GM19452 (cell line): ENCODE measurements around the gene CSRNP3.
"Not testable (repeated sequence)": the region's sequence is repeated elsewhere in the genome, so short reads cannot be mapped to it uniquely, and the experiment has no call there.

Source experiments
- ATAC-seq: cut with Tn5 transposase; IDR thresholded peaks from one replicate; pipeline ENCODE4 v1.9.1; 2021; ENCODE audit not compliant: unreplicated experiment

CSRNP3 gene

DNA sequence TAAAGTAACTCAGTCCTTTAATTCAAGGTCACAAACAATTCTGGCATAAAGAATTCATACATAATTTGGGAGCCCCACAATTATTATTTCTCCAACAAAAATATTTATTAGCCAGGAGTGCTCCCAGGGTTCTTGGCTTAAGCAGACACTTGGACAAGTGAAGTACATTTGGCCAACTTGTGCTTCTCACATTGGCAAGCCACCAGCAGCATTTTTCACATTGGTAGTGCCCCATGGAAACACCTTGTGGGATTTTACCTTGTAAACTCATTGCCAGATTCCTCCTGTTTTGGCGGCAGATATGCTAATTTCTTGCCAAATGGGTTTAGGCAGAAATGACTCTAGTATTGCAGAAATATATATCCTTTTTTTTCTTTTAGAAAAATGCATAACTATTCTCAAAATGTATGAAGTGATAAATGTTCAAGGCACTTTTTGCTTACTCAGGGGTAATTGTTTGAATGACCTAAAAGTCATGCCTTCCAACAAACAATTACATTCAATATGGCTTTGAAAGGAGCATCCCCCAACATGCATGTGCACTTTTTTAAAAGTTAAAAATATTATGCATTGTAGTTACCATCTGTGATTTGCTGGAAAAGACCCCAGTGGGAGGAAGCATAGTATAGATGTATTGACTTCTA lies 113.5 kb downstream of the CSRNP3 start:
- no peak for ATAC-seq

DNA sequence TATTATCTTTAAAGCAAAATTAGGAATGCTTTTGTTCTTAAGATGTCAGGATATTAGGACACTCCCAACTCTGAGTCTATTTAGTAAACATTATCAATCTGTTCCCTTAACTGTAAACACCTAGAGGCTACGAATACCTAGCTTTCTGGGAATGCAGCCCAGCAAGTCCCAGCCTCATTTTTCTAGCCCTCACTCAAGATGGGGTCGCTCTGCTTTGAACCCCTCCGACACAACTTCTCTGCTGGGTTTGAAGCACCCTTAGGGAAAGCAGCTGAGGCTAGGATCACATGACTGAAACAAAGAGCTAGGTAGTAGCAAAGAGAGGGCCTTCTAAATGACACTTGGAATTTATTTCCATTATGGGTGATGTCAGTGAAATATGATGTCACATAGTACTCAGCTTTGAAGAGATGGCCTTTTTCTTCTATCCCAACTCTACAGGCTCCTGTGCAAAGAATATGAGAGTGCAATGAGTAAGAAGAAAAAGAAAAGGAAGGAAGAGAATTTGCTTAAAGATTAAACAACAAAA lies 114.7 kb downstream of the CSRNP3 start:
- ATAC-seq = no peak

DNA sequence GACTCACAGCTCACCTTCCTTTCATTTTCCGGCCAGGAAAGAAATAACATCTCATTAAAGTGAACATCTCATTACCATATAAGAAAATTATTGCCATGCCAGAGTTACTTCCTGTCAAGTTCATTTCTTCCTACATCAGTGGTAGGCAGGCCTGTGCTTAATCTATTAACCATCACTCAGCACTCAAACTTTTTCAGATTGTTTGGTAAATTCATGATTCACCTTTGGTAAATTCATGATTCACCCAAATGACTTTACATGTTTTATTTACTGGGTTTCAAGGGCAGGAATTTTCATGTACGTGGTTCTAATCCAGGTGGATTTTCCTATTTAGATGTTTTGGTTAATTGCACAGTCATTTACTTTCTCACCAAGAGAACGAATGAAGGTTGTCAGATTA lies 116.5 kb downstream of the CSRNP3 start:
- ATAC-seq = no peak

DNA sequence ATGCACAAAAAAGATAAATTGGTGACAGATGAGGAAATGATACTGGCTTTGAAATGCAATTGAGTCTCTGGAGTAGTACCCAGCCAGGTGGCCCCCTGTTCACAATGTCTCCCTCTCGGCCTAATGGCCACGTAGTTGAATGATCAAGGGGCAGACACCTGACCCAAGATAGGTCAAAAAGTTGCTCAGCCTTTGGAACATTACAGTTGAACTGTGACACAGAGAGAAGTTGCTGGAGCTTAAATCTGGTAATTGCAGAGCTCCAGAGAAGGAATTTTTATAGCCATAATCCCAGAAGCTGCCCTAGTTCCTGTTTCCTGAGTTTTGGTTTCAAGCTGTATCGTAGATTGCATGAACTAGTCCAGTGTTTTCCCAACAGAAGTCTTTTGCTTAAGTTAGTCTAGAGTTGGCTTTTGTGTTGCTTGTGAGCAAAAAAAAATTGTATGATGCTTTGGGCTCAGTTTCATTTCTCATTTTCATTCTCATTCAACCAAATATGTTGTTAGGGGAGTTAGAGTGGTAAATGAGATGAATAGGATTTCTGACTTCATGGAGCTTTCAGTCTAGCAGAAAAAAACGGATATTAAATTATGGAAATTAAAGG lies 117.9 kb downstream of the CSRNP3 start:
- no peak for ATAC-seq

DNA sequence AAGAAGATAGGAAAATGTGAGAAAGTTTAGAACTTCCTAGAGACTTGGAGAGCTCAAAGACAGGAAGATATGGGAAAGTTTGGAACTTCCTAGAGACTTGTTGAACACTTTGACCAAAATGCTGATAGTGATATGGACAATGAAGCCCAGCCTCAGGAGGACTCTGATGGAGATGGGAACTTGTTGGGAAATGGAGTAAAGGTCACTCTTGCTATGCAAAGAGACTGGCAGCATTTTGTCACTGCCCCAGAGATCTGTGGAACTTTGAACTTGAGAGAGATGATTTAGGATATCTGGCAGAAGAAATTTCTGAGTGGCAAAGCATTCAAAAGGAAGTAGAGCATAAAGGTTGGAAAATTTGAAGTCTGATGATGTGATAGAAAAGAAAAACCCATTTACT lies 121.5 kb downstream of the CSRNP3 start:
- ATAC-seq = not testable (repeated sequence)

DNA sequence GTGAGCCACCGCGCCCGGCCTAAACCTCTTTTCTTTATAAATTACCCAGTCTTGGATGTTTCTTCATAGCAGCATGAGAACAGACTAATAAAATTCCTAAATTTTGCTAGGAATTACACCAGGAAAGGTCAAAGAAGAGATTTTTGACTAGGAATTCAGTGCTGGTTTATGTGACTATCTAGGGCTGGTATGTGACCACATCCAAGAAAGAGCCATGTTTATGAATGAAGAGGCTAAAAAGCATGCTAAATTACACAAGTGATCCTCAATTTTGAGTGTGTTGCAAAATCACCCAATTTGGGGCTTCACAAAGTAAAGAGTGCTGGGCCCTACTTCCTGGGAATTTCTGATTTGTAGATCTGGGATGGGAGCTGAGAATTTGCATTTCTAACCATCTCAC lies 123.6 kb downstream of the CSRNP3 start:
- ATAC-seq = no peak

DNA sequence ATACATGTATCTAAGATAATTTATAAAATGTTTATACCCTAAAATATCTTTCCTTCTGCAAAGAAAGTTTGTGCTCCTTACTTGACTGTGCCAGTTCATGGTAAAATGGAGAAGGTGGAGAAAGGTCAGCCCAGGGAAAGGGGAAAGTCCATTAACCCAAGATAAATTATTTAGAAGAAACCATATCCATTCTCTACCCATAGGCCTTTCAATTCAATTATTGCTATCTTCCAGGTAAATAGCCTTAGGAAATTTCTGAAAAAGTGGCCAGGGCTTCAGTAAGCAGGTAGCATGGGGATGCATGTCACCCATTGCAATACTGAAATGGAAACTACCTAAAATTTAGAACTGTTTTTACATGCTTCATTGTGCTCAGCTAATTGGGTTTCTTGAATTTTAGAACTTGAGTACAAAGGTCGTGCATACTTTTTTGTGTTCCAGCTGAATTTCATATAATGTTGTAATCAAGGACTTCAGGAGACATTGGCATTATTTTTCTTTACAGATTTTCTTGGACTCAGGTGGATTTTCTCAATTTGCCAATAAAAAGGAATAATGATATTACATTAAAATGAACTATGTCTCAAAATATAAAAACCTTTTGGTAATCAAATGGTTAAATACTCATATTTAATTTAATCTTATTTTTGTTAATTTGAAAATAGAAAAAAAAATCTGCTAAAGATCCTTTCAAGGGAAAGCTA lies 124.9 kb downstream of the CSRNP3 start:
- no peak for ATAC-seq

DNA sequence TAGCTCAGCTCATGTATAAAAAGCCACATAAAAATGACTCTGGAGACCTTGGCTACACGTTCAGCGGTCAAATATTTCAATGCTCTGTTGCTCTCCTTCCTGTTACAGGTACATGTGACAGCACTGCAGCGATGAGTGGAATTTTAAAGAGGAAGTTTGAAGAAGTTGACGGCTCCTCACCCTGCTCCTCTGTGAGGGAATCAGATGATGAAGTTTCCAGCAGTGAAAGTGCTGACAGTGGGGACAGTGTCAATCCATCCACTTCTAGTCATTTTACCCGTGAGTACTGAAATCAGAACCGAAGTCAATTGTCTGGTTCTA lies 125.4 kb downstream of the CSRNP3 start:
- peak; percentile 89 for ATAC-seq

DNA sequence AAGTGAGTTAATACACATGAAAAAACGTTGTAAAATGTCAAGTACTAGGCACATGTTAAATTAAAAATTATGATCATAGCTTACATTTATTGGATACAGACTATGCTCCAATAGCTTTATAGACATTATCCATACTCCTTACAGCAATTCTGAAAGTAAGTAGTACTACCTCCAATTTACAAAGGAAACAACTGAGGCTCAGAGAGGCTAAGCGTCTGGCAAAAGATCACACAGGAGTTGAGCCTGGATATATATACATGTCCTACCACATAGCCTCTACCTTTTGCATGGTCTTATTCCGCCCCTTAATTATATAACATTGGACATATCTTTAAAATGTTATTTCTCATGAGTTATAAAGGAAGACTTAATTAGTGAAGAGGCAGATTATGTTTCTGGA lies 127.3 kb downstream of the CSRNP3 start:
- ATAC-seq = no peak

DNA sequence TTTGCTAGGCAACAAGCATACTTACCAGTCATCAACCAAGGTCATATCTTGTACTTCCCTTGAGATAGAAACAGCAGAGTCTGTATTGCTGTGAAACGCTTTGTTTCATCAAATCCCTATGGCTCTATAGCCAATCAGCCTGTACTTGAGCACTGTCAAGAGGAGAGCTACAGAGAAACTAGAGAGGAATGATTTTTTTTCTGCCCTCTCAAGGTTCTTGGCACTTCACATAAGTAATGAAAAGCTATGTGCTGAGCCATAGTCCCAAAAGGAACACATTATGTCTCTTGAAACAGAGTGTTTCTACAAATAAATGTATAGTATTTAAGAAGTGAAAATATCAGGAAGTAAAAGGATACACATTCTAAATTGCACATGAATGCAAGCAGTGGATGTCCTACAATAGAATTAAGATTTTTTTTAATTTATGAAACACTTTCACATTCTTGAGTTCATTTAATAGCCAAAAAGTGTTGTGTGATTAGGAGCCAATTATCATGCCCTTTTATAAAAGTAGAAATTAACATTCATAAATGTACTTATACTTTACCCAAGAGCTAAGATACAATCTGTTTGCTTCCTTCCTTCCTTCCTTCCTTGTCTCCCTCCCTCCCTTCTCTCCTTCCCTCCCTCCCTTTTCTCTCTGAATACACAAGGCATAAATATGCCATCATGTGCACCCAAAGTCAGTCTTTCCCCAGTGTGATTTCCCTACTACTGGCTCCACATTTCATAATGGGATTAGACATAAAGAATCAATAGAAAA lies 131.8 kb downstream of the CSRNP3 start:
- no peak for ATAC-seq

DNA sequence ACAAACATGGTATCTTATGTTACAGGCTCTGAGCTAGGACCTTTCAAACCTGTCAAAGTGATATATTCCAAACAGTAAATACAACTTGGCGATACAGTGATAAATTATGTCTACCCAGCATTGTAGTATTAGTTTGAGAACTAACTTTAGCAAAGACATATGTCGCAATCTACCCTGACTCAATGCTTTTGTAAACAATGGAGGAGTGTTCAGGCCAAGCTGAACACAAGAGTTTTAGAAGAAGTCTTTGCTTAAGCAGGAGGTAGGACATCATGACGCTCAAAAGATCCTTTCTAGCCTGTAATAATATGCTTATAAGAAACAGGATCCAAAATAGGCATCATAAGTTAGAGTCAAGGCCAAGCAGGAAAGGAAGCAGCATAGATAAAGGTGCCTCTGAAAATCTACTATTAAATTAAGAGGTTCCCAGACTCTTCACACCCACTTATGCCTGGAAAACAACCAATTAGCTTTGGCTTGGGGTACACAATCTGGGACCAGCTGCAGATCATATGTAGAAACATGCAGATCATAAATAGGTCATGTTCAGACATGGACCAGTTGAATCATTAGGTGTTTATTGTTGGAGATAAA lies 132.5 kb downstream of the CSRNP3 start:
- ATAC-seq = no peak

DNA sequence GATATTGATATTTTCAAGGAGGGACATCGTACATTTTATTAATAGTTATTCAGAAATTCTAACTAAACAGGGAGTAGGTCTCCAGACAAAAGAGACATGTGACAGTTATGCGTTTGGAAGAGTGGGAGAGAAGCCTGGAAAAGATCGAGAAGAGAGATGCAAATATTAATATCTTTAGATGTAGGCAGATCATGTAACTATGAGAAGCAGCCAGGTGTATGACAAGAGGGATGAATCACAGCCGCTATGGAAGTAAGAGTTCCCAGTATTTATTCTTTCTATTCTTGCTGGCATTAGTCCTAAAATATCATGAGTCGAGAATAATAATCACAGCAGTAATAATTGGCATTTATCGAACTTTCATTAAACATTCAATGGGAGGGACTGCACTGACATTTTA lies 140.2 kb downstream of the CSRNP3 start:
- ATAC-seq = no peak

DNA sequence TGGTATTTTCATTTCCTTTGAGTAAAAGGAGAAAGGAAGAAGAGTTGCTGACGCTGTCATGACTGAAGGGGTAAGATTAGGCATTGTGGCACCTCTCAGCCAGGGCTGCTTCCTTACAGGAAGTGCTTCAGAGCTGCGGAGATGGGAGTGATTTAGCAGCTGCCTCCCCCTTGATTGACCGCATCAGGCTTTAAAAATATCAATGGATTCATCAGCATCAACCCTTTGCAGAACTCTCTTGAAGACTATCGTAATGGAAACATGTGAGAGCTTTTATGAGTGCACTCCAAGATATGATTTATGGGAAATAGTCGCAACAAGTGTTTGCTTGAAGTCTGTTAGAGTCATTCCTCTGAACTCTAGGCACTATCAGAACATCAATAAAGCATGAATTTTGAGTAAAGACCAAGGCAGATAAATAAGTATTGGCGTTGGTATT lies 141.1 kb downstream of the CSRNP3 start:
- ATAC-seq = no peak

DNA sequence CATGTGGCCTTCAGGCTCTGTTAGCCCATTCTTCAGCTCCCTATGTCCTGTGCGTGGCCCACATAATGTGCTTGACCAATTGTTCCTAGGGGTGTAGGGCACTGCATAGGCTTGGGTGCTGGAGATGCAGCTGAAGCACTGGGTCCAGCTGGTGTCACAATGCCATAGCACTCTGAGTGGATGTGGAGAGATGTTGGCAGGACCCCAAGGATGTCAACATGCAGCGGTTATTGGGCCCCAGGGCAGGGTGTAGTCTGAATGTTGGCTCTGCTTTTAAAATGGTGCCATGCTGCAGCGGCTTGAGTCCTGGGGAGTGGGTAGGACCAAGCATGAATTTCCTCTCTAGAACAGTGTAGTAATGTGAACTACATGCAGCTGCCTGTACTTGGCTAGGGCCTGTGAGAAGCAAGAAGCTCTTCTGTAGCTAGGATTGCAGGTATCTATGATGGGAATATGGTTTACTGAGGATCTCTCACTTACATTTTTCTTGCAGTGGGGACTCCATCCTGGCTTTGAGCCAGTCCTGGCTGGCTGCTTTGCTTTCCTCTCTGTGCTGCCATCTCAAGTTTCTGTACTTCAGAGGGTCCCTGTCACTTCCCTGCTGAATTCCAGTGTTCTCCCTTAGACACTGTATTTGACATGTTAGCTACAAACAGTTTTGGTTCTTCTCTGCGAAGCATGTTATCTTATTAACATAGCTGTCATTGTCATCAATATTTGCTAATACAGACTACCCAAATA lies 148.4 kb downstream of the CSRNP3 start:
- no peak for ATAC-seq

DNA sequence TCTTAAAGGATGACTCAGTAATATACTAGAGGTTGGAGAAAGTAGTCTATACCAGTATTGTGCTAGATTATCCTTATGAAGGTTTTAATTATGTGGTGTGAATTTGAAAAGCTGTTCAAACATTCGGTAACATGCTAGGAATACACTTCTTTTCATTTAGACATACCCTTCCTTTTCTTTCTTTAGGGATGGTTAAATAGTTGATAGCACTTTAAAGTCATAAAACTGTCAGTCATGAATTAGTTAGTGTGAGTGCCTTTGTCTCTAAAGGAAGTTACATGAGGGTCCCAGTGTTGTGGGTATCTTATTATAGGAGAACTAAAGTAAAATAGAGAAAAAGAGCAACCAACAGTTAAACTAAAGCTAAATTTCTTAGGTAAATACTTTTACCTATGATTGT lies 149.3 kb downstream of the CSRNP3 start:
- no peak for ATAC-seq

DNA sequence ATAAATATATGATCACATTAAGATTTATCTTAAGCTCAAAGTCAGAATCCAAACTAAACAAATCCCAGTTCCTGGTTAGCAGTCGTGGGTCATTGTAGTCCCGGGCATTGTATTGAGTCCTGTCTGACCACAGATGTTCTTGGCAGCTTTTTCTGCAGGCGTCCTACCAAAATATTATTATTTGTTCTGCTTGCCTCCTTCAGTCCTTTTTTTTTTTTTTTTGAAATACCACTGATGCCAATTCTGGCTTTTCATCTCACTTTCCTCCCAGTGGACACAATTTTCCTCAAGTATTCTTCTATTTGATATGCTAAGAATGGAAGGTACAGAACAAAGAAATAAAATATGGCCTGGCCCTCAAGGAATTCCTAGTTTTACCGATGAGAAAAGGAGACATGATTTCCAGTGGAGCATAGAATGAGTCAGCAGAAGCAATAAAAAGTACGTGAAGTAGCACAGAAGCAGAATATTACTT lies 151.6 kb downstream of the CSRNP3 start:
- ATAC-seq = no peak

DNA sequence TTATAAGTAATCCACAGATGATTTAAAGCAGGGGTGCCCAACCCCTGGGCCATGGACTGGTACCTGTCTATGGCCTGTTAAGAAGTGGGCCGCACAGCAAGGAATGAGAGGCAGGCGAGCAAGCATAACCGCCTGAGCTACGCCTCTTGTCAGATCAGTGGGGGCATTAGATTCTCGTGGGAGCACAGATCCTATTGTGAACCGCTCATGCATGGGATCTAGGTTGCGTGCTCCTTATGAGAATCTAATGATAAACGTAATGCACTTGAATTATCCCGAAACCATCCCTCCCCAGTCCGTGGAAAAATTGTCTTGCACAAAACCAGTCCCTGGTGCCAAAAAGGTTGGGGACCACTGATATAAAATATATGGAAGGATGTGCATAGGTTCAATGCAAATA lies 153.7 kb downstream of the CSRNP3 start:
- ATAC-seq = no peak

DNA sequence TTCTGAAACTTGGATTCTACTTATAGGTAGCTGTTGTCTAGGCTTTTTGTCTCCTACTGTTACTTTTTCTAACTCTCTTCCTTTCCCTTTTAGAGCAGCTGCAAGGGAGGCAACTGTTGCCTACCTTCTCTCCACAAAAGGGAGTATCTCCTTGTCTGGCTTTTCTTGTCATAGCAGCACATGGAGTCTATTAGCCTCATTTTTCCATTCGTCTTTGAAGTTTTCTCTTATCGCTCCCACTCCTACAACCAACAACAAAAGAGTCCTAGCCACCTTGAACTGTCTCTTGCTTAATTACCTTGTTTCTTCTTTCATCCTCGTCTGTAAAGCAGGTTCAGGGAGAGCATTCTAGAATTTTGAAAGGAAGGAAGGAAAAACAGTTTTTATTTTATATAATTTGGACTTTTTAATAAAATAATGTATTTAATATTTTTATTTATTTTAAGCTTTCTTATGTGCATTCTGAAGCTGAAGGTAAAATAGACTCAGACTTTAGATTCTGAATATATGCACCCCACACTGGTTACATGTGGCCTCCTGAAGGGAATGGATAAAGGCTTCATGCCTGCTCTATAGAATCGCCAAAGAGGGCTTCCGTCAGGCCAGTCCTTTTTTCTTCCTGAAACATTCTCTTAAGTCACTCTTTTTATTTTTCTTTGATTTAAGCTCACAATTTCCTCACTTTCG lies 154.4 kb downstream of the CSRNP3 start:
- ATAC-seq = no peak

DNA sequence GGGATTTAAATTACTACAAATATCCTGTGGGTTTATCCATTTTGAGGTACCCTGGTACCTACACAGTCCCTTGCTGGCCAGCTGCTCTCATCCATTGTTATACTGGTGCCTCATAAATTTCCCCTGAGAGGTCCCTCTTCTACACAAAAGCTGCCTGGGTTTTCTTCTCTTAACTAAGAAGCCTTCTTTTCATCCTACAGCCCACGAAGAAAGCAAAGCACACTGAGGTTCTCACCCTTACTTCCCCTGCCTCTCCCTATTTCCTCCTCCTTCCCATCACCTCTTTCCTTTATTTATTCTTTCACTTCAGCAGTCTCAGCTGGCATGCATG lies 154.9 kb downstream of the CSRNP3 start:
- ATAC-seq = no peak

DNA sequence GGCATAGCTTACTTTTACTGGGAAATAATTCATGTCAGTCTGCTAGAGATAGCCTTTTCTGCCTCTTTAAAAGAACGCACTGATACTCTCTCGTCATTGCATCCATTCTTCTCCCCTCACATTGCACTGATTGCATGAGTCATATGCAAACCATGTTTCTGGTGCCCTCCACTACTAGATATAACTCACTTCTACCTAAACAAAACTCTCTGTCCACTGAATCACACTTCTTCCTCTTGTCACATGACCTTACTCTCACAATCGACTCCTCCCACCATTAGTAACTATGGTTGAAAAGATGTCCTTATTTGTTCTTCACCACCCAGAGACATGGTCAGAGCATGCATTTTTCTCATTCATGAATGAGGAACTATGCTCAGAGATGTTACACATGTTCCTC lies 158.0 kb downstream of the CSRNP3 start:
- no peak for ATAC-seq
